Measurements from ENCODE around the gene UBTD2.

- TF ChIP-seq CTCF (IDR thresholded peaks at IDR 0.05) = no peak
- TF ChIP-seq ZFX (IDR thresholded peaks at IDR 0.05; ENCODE audit: borderline replicate concordance) = no peak
Measured at GRCh38 chr5:172325452-172325851, 41.9 kb upstream of the UBTD2 start.
